Lung (tissue), 12 donors: ENCODE results near the gene NKAIN4. TPM values are rescaled to one million over a fixed set of nuclear protein-coding genes. Genes with fewer than 3 reads are reported as not detected.

Source experiments
- ATAC-seq: fragments of 200-7000 bp; cut with Tn5 transposase; one replicate; pipeline ENCODE4 v1.9.1; 2020; ENCODE audit warnings: moderate number of reproducible peaks; ENCODE audit not compliant: insufficient read depth, low FRiP score
- DNase-seq, 3 donors: peaks; one replicate each; pipeline ENCODE4 v3.0.0-alpha.2; 2013 to 2017
- H3K27ac ChIP-seq, 2 donors: one replicate each; pipeline ENCODE4 v1.5.1; 2013; ENCODE audit warnings: mild to moderate bottlenecking in 2 of 2, moderate library complexity in 2 of 2, control low read depth in 1 of 2, inconsistent platforms in 1 of 2, low read depth in 1 of 2, low read length in 1 of 2
- H3K27me3 ChIP-seq, 3 donors: one replicate each; pipeline ENCODE4 v1.5.1; 2013; ENCODE audit warnings: low read length in 2 of 3; ENCODE audit not compliant: control insufficient read depth in 3 of 3, insufficient read depth in 3 of 3
- H3K36me3 ChIP-seq, 4 donors: one replicate each; pipeline ENCODE4 v1.5.1; 2013; ENCODE audit warnings: low read length in 4 of 4, mild to moderate bottlenecking in 1 of 4, moderate library complexity in 1 of 4; ENCODE audit not compliant: control insufficient read depth in 4 of 4, insufficient read depth in 4 of 4
- H3K4me1 ChIP-seq, 5 donors: one replicate each; pipeline ENCODE4 v1.5.1; 2013; ENCODE audit warnings: low read length in 5 of 5, mild to moderate bottlenecking in 2 of 5, moderate library complexity in 1 of 5; ENCODE audit not compliant: control insufficient read depth in 5 of 5, insufficient read depth in 5 of 5
- H3K4me3 ChIP-seq: one replicate; pipeline ENCODE4 v1.5.1; 2013; ENCODE audit warnings: mild to moderate bottlenecking, control low read depth, moderate library complexity
- H3K9ac ChIP-seq, 2 donors: one replicate each; pipeline ENCODE4 v1.5.1; 2013; ENCODE audit warnings: low read length in 2 of 2, control low read depth in 1 of 2; ENCODE audit not compliant: insufficient read depth in 1 of 2
- H3K9me3 ChIP-seq, 4 donors: one replicate each; pipeline ENCODE4 v1.5.1; 2013; ENCODE audit warnings: low read length in 3 of 4, mild to moderate bottlenecking in 1 of 4, moderate library complexity in 1 of 4; ENCODE audit not compliant: control insufficient read depth in 4 of 4, insufficient read depth in 3 of 4
- CTCF ChIP-seq: IDR thresholded peaks from 2 replicates; pipeline ENCODE4 v1.5.1; 2012; ENCODE audit warnings: mild to moderate bottlenecking; ENCODE audit errors: control extremely low read depth, extremely low read depth
- WGBS, 2 donors: extraction: QIAGEN DNeasy Blood & Tissue Kit; methylation state at CpG; one replicate each; pipeline ENCODE4 v1.1.7; 2013; 5-methylcytosine and 5-hydroxymethylcytosine counted together
- polyA plus RNA-seq, 2 donors: library from polyadenylated mRNA; stranded (reverse); fragments of 200-250 nt; gene quantifications; one replicate each; pipeline ENCODE4 v1.2.1, GENCODE V29; 2013
- total RNA-seq, 2 donors: library from RNA; depleted of rRNA in 1 of 2; stranded (reverse); fragments of >200 nt in 1 of 2; gene quantifications; one replicate each; pipeline ENCODE4 v1.2.1, GENCODE V29; 2014 to 2021
- donor health status: control.
- donor health status: control.
- donor health status: Bipolar disorder and iron deficiency.
- donor health status: healthy.
- donor health status: DM: yes; HTN: yes; CAD: no.

NKAIN4 gene
- total and polyA plus RNA-seq, 4 donors, result 0.10 to 1.7 TPM; not detected in 2

DNA sequence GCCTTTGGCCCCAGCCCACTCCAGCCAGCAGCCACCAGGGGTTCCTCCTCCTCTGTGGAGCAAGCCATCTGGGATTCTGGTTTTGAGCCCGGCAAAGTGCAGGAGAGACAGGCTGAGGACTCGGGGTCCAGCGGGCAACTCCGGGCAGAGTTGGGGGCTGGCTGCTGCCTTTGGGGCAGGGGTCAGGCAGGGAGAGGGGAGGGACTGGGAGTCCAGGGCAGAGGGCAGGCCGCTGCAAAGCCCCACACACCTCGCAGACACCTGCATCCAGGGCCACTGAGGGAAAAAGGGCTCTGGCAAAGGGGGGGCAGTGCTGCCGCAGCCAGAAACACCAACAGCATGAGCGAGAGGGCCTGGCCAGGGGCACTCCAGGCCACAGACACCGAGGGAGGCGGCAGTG lies 9.8 kb downstream of the NKAIN4 start:
- no peak overlapping the region for H3K4me3 ChIP-seq
- no peaks in the 10 kb centered on the region for H3K9me3 ChIP-seq
- H3K9ac ChIP-seq, result no peak overlapping the region
- no peak for TF ChIP-seq CTCF
- H3K36me3 ChIP-seq, result no peaks in the 10 kb centered on the region
- DNase-seq (no peak), ATAC-seq (no peak)
- H3K4me1 ChIP-seq, result peaks cover 0 to 4% (median 0%) of the 10 kb centered on the region in 5 donors
- WGBS, 2 donors, result 84 to 93% methylated on average over 8 to 10 of the region's 10 CpGs
- H3K27ac ChIP-seq, result no peak overlapping the region
- peaks cover 0 to 4% (median 0%) of the 10 kb centered on the region in 3 donors for H3K27me3 ChIP-seq

GRCh38 chr20:63243604-63244247 lies 10.5 kb downstream of the NKAIN4 start:
- no peak for DNase-seq
- Histone ChIP-seq H3K36me3 (no peaks in the 10 kb centered on the region), H3K27me3 (no peaks in the 10 kb centered on the region), H3K9ac (no peak overlapping the region), H3K9me3 (no peaks in the 10 kb centered on the region), H3K4me3 (no peak overlapping the region), H3K4me1 (peaks cover 0 to 4% (median 0%) of the 10 kb centered on the region in 5 donors), H3K27ac (no peak overlapping the region)
- no peak for TF ChIP-seq CTCF
- ATAC-seq, result no peak
- 82 to 84% methylated on average over 25 of the region's 25 CpGs for WGBS, 2 donors

GRCh38 chr20:63242736-63243135 lies 11.5 kb downstream of the NKAIN4 start:
- H3K36me3 ChIP-seq, result no peaks in the 10 kb centered on the region
- H3K9ac ChIP-seq, result no peak overlapping the region
- no peaks in the 10 kb centered on the region for H3K27me3 ChIP-seq
- H3K4me1 ChIP-seq, result peaks cover 0 to 9% (median 0%) of the 10 kb centered on the region in 5 donors
- no peak for DNase-seq
- no peaks in the 10 kb centered on the region for H3K9me3 ChIP-seq
- ATAC-seq, result no peak
- H3K4me3 ChIP-seq, result no peak overlapping the region
- WGBS, 2 donors, result 88 to 93% methylated on average over 18 to 21 of the region's 21 CpGs
- no peak overlapping the region for H3K27ac ChIP-seq
- no peak for TF ChIP-seq CTCF

- H3K36me3 ChIP-seq, result no peaks in the 10 kb centered on the region
- no peak overlapping the region for H3K27ac ChIP-seq
- H3K4me3 ChIP-seq, result no peak overlapping the region
- no peak overlapping the region for H3K9ac ChIP-seq
- no peak for TF ChIP-seq CTCF
- no peaks in the 10 kb centered on the region for H3K27me3 ChIP-seq
- 39 to 59% methylated on average over 11 of the region's 11 CpGs for WGBS, 2 donors
- ATAC-seq, result no peak
- H3K4me1 ChIP-seq, result peaks cover 0 to 9% (median 0%) of the 10 kb centered on the region in 5 donors
- H3K9me3 ChIP-seq, result no peaks in the 10 kb centered on the region
- DNase-seq, result no peak
Observed at GRCh38 chr20:63241272-63241671, 13.0 kb downstream of the NKAIN4 start.
